DMS53 (cell line): ENCODE results near the gene PCYT1B.
"Not testable (repeated sequence)": the region's sequence is repeated elsewhere in the genome, so short reads cannot be mapped to it uniquely, and the experiment has no call there.

Experiments used
- DNase-seq: peaks from one replicate; lab custom pipeline; 2025; lab: John Stamatoyannopoulos, UW

Gene PCYT1B

DNA sequence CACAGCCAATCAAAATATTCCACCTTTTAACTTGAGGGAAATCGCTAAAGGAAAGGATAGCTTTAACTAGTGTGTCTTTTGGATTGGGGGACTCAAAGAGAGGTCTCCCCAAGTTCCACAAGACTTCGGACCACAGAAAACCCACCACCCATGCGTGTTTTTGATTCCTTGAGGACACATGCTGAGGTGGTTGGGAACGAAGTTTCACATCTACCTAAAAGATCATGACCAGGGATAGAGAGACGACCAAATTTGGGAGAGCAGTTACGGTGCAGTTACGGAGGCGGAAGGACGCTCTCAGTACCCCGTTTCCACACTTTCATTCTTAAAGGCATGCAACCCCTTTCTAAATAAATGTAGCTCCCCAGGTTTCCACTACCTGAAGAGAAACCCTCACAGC lies 1.1 kb downstream of the PCYT1B start:
- no peak for DNase-seq

GRCh38 chrX:24643116-24643515 lies 4.0 kb downstream of the PCYT1B start:
- DNase-seq, result peak; percentile 41

DNA sequence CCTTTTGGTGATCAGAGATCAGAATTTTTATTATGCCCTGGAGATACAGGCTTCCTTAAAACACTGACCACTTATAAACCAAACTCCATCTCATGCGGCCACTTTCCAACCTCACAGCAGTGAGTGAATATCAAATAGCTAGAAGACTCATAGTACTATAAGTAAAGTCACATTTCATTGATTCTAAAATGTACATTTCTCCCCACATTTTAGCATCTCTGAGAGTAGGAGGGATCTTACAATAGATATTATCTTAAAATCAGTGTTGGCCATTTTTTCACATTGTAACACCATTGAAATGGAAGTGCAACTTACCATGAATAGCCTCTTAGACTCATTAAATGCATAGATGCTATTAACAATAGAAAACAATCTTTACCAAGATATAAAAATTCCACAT lies 17.4 kb downstream of the PCYT1B start:
- DNase-seq, result no peak

GRCh38 chrX:24619647-24620046 lies 27.5 kb downstream of the PCYT1B start:
- peak; percentile 55 for DNase-seq

DNA sequence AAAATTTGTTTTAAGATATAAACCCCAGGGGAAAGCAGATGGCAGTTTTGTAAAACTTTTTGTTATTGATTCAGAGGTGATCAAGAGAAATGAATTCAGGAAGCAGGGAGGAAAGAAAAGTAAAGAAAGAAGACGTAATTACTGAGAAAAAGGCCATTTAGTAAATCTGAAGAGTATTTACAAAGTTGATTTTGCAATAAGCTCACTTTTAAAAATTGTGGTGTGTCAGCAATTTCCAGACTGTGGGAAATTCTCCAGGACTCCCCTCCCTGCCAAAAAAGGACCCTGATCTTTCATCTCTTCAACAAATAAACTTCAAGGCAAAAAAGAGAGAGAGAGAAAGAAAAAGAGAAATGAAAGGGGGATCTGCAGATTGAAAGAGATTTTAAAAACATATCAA lies 36.6 kb downstream of the PCYT1B start:
- no peak for DNase-seq

DNA sequence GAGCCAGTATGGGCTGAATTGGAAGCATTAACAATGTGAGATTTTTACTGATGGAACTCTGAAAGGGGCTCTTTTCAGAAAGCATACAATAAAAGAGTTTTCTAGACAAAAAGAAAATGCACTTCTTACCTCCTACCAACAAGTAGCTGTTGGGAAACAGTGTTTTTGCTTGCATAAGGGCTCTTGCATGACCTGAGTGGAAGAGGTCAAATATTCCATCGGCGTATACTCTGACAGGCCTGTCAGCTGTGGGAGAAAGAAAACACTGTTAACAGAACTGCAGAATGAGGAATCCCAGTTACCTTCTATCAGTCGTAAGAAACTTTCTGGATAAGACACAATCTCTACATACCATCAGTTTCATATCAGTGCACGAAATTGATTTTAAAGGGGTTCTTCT lies 39.5 kb downstream of the PCYT1B start:
- DNase-seq, result no peak

DNA sequence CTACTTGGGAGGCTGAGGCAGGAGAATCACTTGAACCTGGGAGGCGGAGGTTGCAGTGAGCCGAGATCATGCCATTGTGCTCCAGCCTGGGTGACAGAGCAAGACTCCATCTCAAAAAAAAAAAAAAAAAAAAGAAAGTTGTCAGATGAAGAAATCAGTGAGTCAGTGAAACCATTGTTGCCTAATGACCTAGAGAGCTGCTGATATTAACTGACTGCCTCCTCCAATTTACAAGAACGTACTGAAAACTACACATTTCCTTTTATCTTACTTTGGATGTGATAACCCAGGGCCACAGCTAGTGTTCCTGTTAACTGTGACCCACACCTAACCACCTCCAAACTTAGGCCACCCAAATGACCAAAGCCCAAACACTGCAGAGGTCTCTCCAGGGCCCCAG lies 41.2 kb downstream of the PCYT1B start:
- DNase-seq, result not testable (repeated sequence)

DNA sequence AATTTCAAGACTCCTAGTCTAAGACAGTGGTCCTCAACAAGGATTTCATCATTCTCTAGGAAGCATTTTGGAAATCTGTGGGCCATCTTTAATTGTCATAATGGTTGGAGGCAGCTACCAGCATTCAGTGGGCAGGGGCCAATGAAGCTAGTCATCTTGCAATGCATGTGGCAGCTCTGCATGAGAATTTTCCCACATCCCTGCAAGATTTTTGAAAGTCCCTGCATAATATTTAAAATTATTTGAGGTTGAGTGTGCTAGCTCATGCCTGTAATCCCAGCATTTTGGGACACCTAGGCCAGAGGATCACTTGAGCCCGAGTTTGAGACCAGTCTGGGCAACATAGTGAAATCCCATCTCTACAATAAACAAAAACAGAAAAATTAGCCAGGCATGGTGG lies 44.0 kb downstream of the PCYT1B start:
- DNase-seq, result no peak

- DNase-seq, result no peak
Observed at GRCh38 chrX:24601858-24602257, 45.3 kb downstream of the PCYT1B start.

- DNase-seq, result no peak
Observed at GRCh38 chrX:24594501-24594900, 52.6 kb downstream of the PCYT1B start.

DNA sequence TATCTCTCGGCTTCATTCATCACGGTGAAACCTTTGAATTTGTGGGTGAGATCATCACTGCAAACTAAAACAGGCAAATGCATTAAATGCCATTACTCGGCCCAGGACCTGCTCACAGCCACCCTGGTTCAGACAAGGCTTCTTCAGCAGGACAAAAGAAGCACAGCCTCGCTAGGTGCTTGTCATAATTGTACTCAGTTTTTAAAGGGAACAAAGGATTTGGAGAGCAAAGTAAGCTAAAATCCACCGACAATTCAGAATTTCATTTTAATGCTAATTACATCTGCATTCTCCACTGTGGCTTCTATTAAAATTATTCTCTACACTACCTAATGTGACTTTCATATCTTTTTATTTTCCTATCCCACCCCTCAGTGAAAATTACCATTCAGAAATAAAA lies 57.0 kb downstream of the PCYT1B start:
- DNase-seq, result no peak

DNA sequence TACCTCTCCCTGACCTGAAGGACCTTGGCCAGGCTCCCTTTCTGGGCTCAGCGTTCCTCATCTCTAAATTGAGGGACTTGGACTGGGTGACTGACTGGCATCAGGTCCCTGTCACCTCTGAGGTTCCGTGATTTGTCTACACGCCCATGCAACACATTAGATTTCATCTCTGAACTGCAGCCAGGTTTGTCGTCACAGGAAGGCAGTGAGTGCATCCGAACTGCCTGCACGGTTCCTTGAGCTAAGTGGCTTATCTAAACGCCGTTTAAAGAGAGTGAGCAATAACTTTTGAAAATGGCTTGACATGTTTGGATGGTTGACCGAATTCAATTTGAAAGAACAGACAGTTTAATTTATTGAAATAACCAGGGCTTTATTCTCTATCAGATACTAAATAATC lies 70.1 kb downstream of the PCYT1B start:
- no peak for DNase-seq

DNA sequence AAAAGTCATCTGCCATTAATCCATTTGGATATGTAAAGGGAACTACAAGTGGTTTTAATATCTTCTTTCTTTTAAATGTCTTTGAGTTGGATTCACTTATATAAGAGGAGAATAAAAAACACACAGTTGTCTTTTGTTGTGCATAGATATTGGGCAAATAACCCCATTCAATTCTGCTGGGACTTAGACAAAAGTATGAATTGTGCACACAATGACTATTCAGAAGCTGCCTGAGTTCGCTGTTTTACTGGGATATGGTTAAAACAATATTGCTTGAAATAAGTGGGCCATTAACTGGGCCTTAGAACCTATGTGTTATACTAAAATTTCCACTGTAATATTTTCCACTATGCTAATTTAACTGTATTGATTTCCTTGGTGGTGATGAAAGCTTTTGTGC lies 71.7 kb downstream of the PCYT1B start:
- no peak for DNase-seq

DNA sequence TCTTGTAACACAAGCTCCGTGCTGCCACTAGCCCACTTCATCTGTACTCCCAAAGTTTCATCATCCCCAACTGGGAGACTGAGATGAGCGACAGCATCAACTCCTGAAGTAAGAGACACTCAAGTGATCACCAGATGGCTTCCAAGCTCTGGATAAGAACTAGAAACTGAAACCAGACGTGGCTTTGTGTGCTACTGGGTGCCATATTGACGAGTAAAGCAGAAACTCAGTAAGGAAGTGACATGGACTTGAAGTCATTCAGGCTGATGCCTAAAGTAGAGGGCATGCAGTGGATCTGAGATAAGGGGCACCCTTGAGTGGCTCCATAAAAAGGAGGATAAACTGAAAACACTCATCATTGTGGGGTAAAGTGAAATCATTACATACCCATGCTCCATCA lies 72.4 kb downstream of the PCYT1B start:
- no peak for DNase-seq

DNA sequence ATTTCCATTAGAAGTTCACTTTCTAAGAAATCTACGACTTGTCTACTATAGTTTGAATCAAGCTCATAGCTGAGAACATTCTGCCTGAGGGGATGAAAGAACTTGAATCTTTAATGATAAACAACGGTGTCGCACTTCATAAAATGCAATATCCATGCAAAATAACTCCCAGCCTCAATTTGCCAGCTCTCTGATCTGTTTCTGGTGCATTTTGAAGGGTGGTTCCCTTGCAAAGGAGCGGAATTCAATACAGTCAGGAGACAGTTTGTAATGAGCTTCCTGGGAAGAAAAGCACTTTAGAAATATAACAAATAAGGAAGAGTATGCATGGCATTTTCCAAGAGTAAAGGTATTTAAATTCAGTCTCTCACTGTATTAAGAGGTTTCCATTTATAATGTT lies 80.0 kb downstream of the PCYT1B start:
- no peak for DNase-seq

- no peak for DNase-seq
Observed at GRCh38 chrX:24566240-24566639, 80.9 kb downstream of the PCYT1B start.

DNA sequence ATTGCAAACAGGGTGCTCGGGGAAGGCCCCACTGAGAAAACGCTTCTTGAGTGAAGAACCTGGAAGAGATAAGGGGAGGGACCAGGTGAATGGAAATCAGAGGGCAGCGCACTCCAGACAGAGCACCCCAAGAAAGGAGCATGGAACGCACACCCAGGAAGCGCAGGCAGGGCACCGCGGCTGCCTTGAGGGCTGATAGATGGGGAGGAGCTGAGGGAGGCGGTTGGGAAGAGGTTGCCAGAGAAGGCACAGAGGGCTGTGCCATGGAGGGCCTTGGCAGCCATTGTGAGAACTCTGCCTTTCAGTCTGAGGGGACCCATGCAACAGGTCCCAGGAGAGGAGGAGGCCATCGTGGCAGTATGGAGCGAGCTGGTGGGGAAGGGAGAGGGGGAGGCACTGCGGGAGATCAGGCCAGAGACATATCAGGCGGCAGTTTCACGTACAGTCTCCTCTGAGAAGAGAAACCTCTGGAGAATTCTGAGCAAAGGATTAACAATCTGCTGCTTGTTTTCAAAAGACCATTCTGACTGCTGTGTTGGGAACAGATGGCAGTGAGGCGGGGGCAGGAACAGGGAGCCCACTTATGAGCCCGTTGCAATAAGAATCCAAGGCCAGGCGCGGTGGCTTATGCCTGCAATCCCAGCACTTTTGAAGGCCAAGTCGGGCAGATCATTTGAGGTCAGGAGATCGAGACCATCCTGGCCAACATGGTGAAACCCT lies 83.7 kb downstream of the PCYT1B start:
- DNase-seq, result no peak

DNA sequence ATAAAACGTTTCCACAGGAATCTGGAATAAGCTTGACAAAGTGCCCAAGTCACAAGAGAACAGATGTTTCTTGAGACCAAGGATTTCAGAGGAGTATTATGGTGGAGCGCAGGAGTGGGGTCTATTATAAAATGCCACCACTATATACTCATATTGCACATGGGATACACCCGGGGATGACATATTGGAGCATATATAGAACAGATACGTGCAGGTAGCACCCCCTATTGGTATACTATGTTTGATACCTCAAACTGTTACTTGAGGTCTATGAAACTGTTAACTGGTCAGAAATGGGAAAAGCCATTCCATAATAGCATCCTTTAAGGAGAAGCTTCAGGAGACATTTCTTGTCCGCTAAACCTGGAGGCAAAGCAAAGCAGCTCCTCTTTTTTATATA lies 86.0 kb downstream of the PCYT1B start:
- DNase-seq, result peak; percentile 36

GRCh38 chrX:24553011-24553410 lies 94.1 kb downstream of the PCYT1B start:
- no peak for DNase-seq

- DNase-seq, result no peak
Observed at GRCh38 chrX:24550166-24550565, 97.0 kb downstream of the PCYT1B start.

GRCh38 chrX:24547961-24548360 lies 99.2 kb downstream of the PCYT1B start:
- DNase-seq, result no peak

DNA sequence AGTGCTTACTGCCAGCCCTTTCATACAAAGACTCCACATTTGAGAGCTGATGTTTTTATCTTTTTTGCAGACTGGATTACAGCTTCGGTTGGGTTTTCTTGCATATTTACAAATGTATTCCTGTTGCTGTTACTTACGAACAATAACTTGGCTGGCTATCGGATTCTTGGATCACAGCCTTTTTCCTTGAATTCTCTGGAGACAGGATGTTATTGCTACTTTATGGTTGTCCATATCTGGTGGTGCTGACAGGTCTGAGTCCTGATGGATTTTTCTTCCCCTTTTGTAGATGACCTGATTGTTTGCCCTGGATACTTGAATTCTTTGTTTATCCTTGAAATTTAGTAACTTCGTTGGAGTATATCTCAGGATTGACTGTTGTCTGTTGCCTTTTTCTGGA lies 104.4 kb downstream of the PCYT1B start:
- no peak for DNase-seq

DNA sequence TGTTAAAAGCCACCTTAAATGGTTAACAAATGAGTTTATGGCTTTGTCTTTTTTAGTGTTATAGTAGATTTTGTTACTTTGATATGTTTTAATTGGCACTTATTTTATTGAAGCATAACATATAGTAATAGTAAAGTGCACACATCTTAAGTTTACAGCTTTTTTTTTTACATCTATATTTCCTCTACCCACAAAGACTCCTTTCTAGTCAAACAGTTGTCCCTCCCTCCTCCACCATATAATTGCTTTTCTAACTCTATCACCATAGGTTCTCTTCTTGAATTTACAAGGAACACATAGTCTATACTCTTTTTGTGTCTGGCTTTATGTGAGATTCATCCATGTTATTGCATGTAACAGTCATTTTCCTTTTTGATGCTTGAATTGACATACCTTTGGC lies 110.6 kb downstream of the PCYT1B start:
- DNase-seq, result no peak

GRCh38 chrX:24528605-24529004 lies 118.5 kb downstream of the PCYT1B start:
- no peak for DNase-seq

DNA sequence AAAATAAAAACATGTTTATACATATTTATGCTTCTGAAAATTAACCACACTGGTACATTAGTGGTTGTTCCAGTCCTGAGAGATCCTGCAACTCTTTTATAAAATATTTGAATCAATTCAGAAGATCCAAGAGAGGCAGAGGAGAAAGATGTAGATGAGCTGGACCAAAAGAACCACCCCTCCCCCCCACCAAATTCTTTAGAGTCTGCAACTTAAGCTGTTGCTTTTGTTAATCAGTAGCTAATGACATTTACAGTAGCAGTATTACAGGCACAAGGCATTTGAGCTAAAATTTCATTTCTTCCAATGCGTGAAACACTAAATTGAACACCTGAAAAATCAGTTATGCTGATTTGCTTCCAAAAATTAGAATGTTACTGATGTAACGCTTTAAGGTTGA lies 120.5 kb downstream of the PCYT1B start:
- DNase-seq, result no peak
